ENCODE data around the gene MALAT1. TPM values are rescaled to one million over a fixed set of nuclear protein-coding genes. Genes with fewer than 3 reads are reported as not detected.
"Not testable (repeated sequence)": the region's sequence is repeated elsewhere in the genome, so short reads cannot be mapped to it uniquely, and the experiment has no call there.

MALAT1 gene
- polyA plus RNA-seq, 6 donors from 2014 or later = 1,985 to 6,450 (median 3,738) TPM

GRCh38 chr11:65504674-65505465 lies 6.0 kb downstream of the MALAT1 start:
- no peaks in the 10 kb centered on the region for H3K27me3 Mint-ChIP-seq
- peaks cover 48 to 58% (median 54%) of the 10 kb centered on the region in 3 donors for H3K4me1 Mint-ChIP-seq
- peak overlapping the region in 2 of 8 donors; percentile 85 to 87 for H3K4me3 Mint-ChIP-seq
- no peak for DNase-seq
- H3K27ac Mint-ChIP-seq = peak overlapping the region in 5 of 6 donors; percentile 53 to 91 (median 83)
- H3K36me3 Mint-ChIP-seq = peaks cover 8 to 26% of the 10 kb centered on the region in 2 donors
- ATAC-seq (ENCODE audit: low read depth in 2 of 2) = no peak
- H3K9me3 Mint-ChIP-seq = no peaks in the 10 kb centered on the region

GRCh38 chr11:65505466-65506289 lies 6.8 kb downstream of the MALAT1 start:
- DNase-seq (no peak), ATAC-seq (ENCODE audit: low read depth in 2 of 2) (no peak)
- Mint-ChIP-seq H3K4me1 (peaks cover 52 to 61% (median 58%) of the 10 kb centered on the region in 3 donors), H3K27ac (peak overlapping the region in 5 of 6 donors; percentile 70 to 89 (median 79)), H3K36me3 (peaks cover 8 to 26% of the 10 kb centered on the region in 2 donors), H3K4me3 (peak overlapping the region in 2 of 8 donors; percentile 85 to 87), H3K27me3 (no peaks in the 10 kb centered on the region), H3K9me3 (no peaks in the 10 kb centered on the region)

GRCh38 chr11:65506290-65506771 lies 7.5 kb downstream of the MALAT1 start:
- Mint-ChIP-seq H3K4me1 (peaks cover 54 to 61% (median 59%) of the 10 kb centered on the region in 3 donors), H3K36me3 (peaks cover 8 to 26% of the 10 kb centered on the region in 2 donors), H3K9me3 (no peaks in the 10 kb centered on the region), H3K27me3 (no peaks in the 10 kb centered on the region), H3K27ac (peak overlapping the region in 5 of 6 donors; percentile 77 to 94 (median 89)), H3K4me3 (peak overlapping the region in 2 of 8 donors; percentile 85 to 87)
- ATAC-seq (ENCODE audit: low read depth in 2 of 2) (no peak), DNase-seq (no peak)

GRCh38 chr11:65506772-65507505 lies 8.1 kb downstream of the MALAT1 start:
- peak; percentile 56 to 63 for ATAC-seq (ENCODE audit: low read depth in 2 of 2)
- no peaks in the 10 kb centered on the region for H3K9me3 Mint-ChIP-seq
- H3K27ac Mint-ChIP-seq = peak overlapping the region in 5 of 6 donors; percentile 79 to 95 (median 89)
- peaks cover 53 to 61% (median 54%) of the 10 kb centered on the region in 3 donors for H3K4me1 Mint-ChIP-seq
- H3K4me3 Mint-ChIP-seq = peak overlapping the region in 3 of 8 donors; percentile 35 to 87 (median 85)
- no peaks in the 10 kb centered on the region for H3K27me3 Mint-ChIP-seq
- DNase-seq = peak; percentile 61
- peaks cover 8 to 26% of the 10 kb centered on the region in 2 donors for H3K36me3 Mint-ChIP-seq

GRCh38 chr11:65512311-65512710 lies 13.5 kb downstream of the MALAT1 start:
- not testable (repeated sequence) for H3K4me3 Mint-ChIP-seq; H3K27me3 Mint-ChIP-seq; H3K27ac Mint-ChIP-seq; ATAC-seq (ENCODE audit: low read depth in 2 of 2); H3K36me3 Mint-ChIP-seq; DNase-seq; H3K9me3 Mint-ChIP-seq
- H3K4me1 Mint-ChIP-seq = peaks cover 20 to 28% (median 21%) of the 10 kb centered on the region in 3 donors

- Mint-ChIP-seq H3K27me3 (no peaks in the 10 kb centered on the region), H3K9me3 (no peaks in the 10 kb centered on the region), H3K36me3 (no peaks in the 10 kb centered on the region), H3K4me1 (peaks cover 7 to 9% (median 7%) of the 10 kb centered on the region in 3 donors), H3K27ac (peak overlapping the region in 4 of 6 donors; percentile 45 to 88 (median 80)), H3K4me3 (peak overlapping the region in 3 of 8 donors; percentile 2 to 78 (median 25))
- ATAC-seq (ENCODE audit: low read depth in 2 of 2) (no peak), DNase-seq (no peak)
Observed at GRCh38 chr11:65516135-65516968, 17.5 kb downstream of the MALAT1 start.

- H3K27me3 Mint-ChIP-seq; H3K36me3 Mint-ChIP-seq; DNase-seq; H3K4me3 Mint-ChIP-seq; H3K9me3 Mint-ChIP-seq; H3K27ac Mint-ChIP-seq; ATAC-seq (ENCODE audit: low read depth in 2 of 2): not testable (repeated sequence)
- peaks cover 30 to 33% (median 30%) of the 10 kb centered on the region in 3 donors for H3K4me1 Mint-ChIP-seq
Observed at GRCh38 chr11:65518941-65519549, 20.2 kb downstream of the MALAT1 start.

- not testable (repeated sequence) for H3K36me3 Mint-ChIP-seq; ATAC-seq (ENCODE audit: low read depth in 2 of 2); DNase-seq; H3K9me3 Mint-ChIP-seq; H3K27me3 Mint-ChIP-seq
- peaks cover 32 to 48% (median 37%) of the 10 kb centered on the region in 3 donors for H3K4me1 Mint-ChIP-seq
- peak overlapping the region in 3 of 8 donors; percentile 13 to 91 (median 75) for H3K4me3 Mint-ChIP-seq
- H3K27ac Mint-ChIP-seq = peak overlapping the region in 2 of 6 donors; percentile 40 to 70
Observed at GRCh38 chr11:65521777-65522521, 23.1 kb downstream of the MALAT1 start.

- peak; percentile 48 for DNase-seq
- Mint-ChIP-seq H3K4me1 (peaks cover 32 to 51% (median 37%) of the 10 kb centered on the region in 3 donors), H3K4me3 (peak overlapping the region; percentile 73 to 91 (median 82)), H3K27ac (peak overlapping the region in 5 of 6 donors; percentile 18 to 94 (median 87))
- not testable (repeated sequence) for H3K27me3 Mint-ChIP-seq, H3K9me3 Mint-ChIP-seq, H3K36me3 Mint-ChIP-seq
- peak; percentile 24 for ATAC-seq (ENCODE audit: low read depth in 2 of 2)
Observed at GRCh38 chr11:65522718-65523630, 24.1 kb downstream of the MALAT1 start.

GRCh38 chr11:65523631-65523968 lies 24.8 kb downstream of the MALAT1 start:
- peaks cover 32 to 51% (median 37%) of the 10 kb centered on the region in 3 donors for H3K4me1 Mint-ChIP-seq
- not testable (repeated sequence) for DNase-seq

More at GRCh38 chr11:65523631-65523968, 24.8 kb downstream of the MALAT1 start:
- not testable (repeated sequence) for H3K27me3 Mint-ChIP-seq; H3K9me3 Mint-ChIP-seq; H3K36me3 Mint-ChIP-seq; ATAC-seq (ENCODE audit: low read depth in 2 of 2)
- peak overlapping the region; percentile 73 to 91 (median 82) for H3K4me3 Mint-ChIP-seq
- peak overlapping the region in 5 of 6 donors; percentile 18 to 96 (median 87) for H3K27ac Mint-ChIP-seq
